ENCODE measurements around the gene RBM42.
"Not testable (repeated sequence)": the region's sequence is repeated elsewhere in the genome, so short reads cannot be mapped to it uniquely, and the experiment has no call there.

GRCh38 chr19:35654828-35655227, 26.0 kb downstream of the RBM42 start:
- TF ChIP-seq EZH2 (IDR thresholded peaks at IDR 0.05; ENCODE audit: low read length, unreplicated experiment); EZH2phosphoT487 (IDR thresholded peaks at IDR 0.05; ENCODE audit: borderline replicate concordance, low read length): not testable (repeated sequence)
- TF ChIP-seq, protein P1, sequence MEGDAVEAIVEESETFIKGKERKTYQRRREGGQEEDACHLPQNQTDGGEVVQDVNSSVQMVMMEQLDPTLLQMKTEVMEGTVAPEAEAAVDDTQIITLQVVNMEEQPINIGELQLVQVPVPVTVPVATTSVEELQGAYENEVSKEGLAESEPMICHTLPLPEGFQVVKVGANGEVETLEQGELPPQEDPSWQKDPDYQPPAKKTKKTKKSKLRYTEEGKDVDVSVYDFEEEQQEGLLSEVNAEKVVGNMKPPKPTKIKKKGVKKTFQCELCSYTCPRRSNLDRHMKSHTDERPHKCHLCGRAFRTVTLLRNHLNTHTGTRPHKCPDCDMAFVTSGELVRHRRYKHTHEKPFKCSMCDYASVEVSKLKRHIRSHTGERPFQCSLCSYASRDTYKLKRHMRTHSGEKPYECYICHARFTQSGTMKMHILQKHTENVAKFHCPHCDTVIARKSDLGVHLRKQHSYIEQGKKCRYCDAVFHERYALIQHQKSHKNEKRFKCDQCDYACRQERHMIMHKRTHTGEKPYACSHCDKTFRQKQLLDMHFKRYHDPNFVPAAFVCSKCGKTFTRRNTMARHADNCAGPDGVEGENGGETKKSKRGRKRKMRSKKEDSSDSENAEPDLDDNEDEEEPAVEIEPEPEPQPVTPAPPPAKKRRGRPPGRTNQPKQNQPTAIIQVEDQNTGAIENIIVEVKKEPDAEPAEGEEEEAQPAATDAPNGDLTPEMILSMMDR (conservative IDR thresholded peaks at IDR 0.05; ENCODE audit: low read depth, low read length): not testable (repeated sequence)
